Measurements from ENCODE around the gene TOR4A. TPM values are rescaled to one million over a fixed set of nuclear protein-coding genes. Genes with fewer than 3 reads are reported as not detected.
"Not testable (repeated sequence)": the region's sequence is repeated elsewhere in the genome, so short reads cannot be mapped to it uniquely, and the experiment has no call there.

The TOR4A gene
- total RNA-seq, 1 experiment from 2014 or later = 37.1 TPM

- peak overlapping the region; percentile 58 to 70 for H3K4me3 ChIP-seq (ENCODE audit: low read depth in 2 of 2, low read length in 2 of 2)
- peak overlapping the region; percentile 77; the same call in 1 of the 2 replicates for H3K27ac ChIP-seq (ENCODE audit: low read length)
- POLR2A ChIA-PET = interaction anchor here (1.6 kb wide), 1 partner anchor 12 kb away, joined by 4 read pairs; no protein-coding TSS in a partner anchor
- ATAC-seq (peak; percentile 7), DNase-seq (ENCODE audit: low read depth, low spot score) (no peak)
- no TSS peak for BruUV-seq (replicated peaks)
- H3K27me3 ChIP-seq (ENCODE audit: control insufficient read depth, insufficient read depth, low read length) = no peaks in the 10 kb centered on the region
- CTCF ChIA-PET = no interaction called here
- TF ChIP-seq CTCF (IDR thresholded peaks at IDR 0.05) (no peak), POLR2AphosphoS5 (IDR thresholded peaks at IDR 0.05; ENCODE audit: low read depth, low read length) (no peak), TCF7L2 (IDR thresholded peaks at IDR 0.05; ENCODE audit: low read depth, low read length) (no peak), REST (IDR thresholded peaks at IDR 0.05; ENCODE audit: insufficient read depth in 1 of 2, low read depth in 2 of 2, low read length in 1 of 2) (no peak), SIN3A (IDR thresholded peaks at IDR 0.05; ENCODE audit: borderline replicate concordance, insufficient read depth, low read depth, low read length) (no peak)
- in situ Hi-C loops (cut with HindIII; ENCODE audit: low pct_unique_long_range_greater_than_20kb, low sequenced_read_pairs) (no loop called here), intact Hi-C loops (cut with micrococcal nuclease; ENCODE audit: unreplicated experiment) (no loop called here)
- H3K36me3 ChIP-seq (ENCODE audit: control insufficient read depth, insufficient read depth, low read length) = peaks cover 4% of the 10 kb centered on the region
- H3K9me3 ChIP-seq (ENCODE audit: control insufficient read depth, insufficient read depth, low read depth, low read length) = no peaks in the 10 kb centered on the region
- peaks cover 41% of the 10 kb centered on the region for H3K4me1 ChIP-seq (ENCODE audit: control insufficient read depth, insufficient read depth, low read length)
Observed at GRCh38 chr9:137241490-137242268, 35.8 kb upstream of the TOR4A start.

GRCh38 chr9:137242269-137243203, 35.0 kb upstream of the TOR4A start:
- TF ChIP-seq CTCF (IDR thresholded peaks at IDR 0.05) (no peak), SIN3A (IDR thresholded peaks at IDR 0.05; ENCODE audit: borderline replicate concordance, insufficient read depth, low read depth, low read length) (no peak), REST (IDR thresholded peaks at IDR 0.05; ENCODE audit: insufficient read depth in 1 of 2, low read depth in 2 of 2, low read length in 1 of 2) (no peak), TCF7L2 (IDR thresholded peaks at IDR 0.05; ENCODE audit: low read depth, low read length) (no peak)
- no peaks in the 10 kb centered on the region for H3K27me3 ChIP-seq (ENCODE audit: control insufficient read depth, insufficient read depth, low read length)
- ChIA-PET POLR2A (interaction anchor here (0.6 to 1.6 kb wide), 2 partner anchors 12 to 80 kb away, joined by 4 to 17 read pairs; no protein-coding TSS in a partner anchor), CTCF (no interaction called here)
- H3K4me3 ChIP-seq (ENCODE audit: low read depth in 2 of 2, low read length in 2 of 2) = peak overlapping the region; percentile 58 to 70
- peak overlapping the region; percentile 77 for H3K27ac ChIP-seq (ENCODE audit: low read length)
- intact Hi-C loops (cut with micrococcal nuclease; ENCODE audit: unreplicated experiment) (no loop called here), in situ Hi-C loops (cut with HindIII; ENCODE audit: low pct_unique_long_range_greater_than_20kb, low sequenced_read_pairs) (no loop called here)
- H3K9me3 ChIP-seq (ENCODE audit: control insufficient read depth, insufficient read depth, low read depth, low read length) = no peaks in the 10 kb centered on the region
- H3K36me3 ChIP-seq (ENCODE audit: control insufficient read depth, insufficient read depth, low read length) = peaks cover 4% of the 10 kb centered on the region
- BruUV-seq (replicated peaks) = no TSS peak
- ATAC-seq = no peak
- H3K4me1 ChIP-seq (ENCODE audit: control insufficient read depth, insufficient read depth, low read length) = peaks cover 33% of the 10 kb centered on the region
- DNase-seq (ENCODE audit: low read depth, low spot score) = no peak

GRCh38 chr9:137243266-137243625, 34.3 kb upstream of the TOR4A start:
- in situ Hi-C loops (cut with HindIII; ENCODE audit: low pct_unique_long_range_greater_than_20kb, low sequenced_read_pairs); H3K9me3 ChIP-seq (ENCODE audit: control insufficient read depth, insufficient read depth, low read depth, low read length); intact Hi-C loops (cut with micrococcal nuclease; ENCODE audit: unreplicated experiment); ATAC-seq; H3K36me3 ChIP-seq (ENCODE audit: control insufficient read depth, insufficient read depth, low read length); DNase-seq (ENCODE audit: low read depth, low spot score); CTCF ChIA-PET; H3K27me3 ChIP-seq (ENCODE audit: control insufficient read depth, insufficient read depth, low read length): not testable (repeated sequence)
- H3K4me3 ChIP-seq (ENCODE audit: low read depth in 2 of 2, low read length in 2 of 2) = peak overlapping the region; percentile 58 to 70
- H3K27ac ChIP-seq (ENCODE audit: low read length) = peak overlapping the region; percentile 4; the same call in 1 of the 2 replicates
- peaks cover 26% of the 10 kb centered on the region for H3K4me1 ChIP-seq (ENCODE audit: control insufficient read depth, insufficient read depth, low read length)
- BruUV-seq (replicated peaks) = TSS peak; percentile 96
- POLR2A ChIA-PET = interaction anchor here (1.6 kb wide), 1 partner anchor 11 kb away, joined by 4 read pairs; no protein-coding TSS in a partner anchor
